Ecto neural progenitor cell (in vitro differentiated cells): ENCODE measurements around the gene DLGAP1.

Experiments used
- DNase-seq: peaks from one replicate; pipeline ENCODE4 v3.0.0-alpha.2; 2018; ENCODE audit warnings: low spot score

DLGAP1 gene

DNA sequence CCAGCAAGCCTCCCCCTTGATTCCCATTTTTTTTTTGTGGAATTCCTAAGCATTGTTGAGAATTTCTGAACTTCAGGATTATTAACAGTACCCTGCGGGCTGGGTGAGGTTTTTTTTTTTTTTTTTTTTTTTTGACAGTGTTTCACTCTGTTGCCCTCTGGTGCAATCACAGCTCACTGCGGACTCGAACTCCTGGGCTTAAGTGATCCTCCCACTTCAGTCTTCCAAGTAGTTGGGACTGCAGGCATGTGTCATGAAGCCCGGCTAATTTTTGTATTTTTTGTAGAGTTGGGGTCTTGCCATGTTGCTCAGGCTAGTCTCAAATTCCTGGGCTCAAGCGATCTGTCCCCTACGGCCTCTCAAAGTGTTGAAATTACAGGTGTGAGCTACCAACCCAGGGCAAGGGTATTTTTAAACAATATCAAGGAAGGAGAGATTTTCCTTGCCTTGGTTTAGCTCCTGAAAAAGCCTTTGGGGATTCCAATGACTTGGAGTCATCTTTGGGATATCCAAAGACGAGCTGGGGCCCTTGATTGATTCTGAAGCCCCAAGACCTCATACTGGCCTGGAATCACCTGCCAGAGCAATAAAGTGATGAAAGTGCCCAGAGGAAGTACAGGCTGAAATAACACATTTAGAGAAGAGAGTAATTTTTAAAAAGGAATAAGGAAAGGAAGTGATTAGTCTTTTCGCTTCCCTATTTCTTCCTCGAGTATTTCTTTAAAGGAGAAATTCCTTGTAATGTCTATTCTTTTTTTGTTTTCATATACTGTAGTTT is 764.9 kb downstream of the DLGAP1 start:
- no peak for DNase-seq

DNA sequence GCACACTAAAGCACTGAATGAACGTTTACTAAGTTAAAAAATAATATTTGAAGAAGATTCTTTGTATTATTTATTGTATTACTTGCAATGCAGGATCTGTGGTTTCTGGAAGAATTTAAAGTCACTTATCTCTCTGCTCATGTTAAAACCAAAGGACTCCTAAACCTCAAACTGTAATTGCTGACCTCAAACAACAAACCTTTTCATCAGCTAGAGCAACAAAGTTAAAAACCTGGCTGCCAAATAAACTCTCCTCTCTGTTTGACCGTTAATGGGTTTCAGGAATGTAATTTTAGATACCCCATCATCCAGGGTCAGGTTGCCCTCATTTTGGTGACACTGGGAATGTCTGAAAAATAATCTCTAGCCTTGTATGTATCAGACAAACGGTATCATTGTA is 766.0 kb downstream of the DLGAP1 start:
- DNase-seq: no peak

DNA sequence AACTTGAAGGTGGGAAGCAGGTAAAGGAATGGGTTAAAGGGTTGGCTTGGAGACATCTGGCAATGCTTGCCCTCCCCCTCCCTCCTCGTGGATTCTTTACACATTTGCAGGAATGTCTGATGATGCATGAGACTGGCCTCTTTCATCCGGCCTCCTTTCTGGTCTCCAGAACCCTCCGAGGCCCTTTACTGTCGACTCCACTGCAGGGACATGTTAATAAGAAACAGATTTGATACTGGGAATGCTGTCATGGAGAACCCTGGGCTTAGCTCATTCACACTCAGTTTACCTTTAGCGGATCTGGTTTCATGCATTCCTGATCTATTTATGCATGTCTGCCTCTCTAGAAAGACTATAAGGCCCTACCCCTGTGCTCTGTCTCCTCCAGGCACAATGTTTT is 766.4 kb downstream of the DLGAP1 start:
- no peak for DNase-seq

DNA sequence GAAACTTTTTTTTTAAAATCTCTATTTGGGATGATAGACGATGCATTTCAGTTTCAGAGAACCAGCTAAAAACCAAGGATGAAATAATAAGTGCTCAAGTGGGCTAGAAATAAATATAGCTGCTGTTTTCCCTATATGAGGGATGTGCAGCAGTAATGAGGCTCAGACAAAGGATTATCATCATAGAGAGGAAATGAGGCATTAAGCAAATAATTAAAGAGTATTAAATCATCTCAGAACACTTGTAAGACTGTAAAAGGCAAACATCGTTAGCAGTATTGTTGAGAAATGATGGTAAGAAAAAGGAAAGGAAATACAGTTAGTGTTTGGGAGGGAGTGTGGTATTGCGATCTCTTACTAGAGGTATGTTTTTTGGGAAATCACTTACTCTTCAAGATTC is 771.6 kb downstream of the DLGAP1 start:
- DNase-seq: no peak

DNA sequence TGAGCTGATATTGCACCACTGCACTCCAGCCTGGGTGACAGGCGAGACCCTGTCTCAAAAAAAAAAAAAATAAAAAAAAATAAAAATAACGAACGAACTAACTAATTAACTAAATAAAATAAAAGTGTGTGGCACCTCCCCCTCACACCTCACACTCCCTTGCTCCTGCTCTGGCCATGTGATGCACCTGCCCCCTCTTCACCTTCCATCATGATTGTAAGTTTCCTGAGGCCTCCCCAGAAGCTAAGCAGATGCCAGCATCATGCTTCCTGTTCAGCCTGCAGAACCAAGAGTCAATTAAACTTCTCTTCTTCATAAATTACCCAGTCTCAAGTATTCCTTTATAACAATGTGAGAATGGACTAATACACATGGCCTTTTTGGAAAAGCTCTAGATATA is 773.0 kb downstream of the DLGAP1 start:
- no peak for DNase-seq

DNA sequence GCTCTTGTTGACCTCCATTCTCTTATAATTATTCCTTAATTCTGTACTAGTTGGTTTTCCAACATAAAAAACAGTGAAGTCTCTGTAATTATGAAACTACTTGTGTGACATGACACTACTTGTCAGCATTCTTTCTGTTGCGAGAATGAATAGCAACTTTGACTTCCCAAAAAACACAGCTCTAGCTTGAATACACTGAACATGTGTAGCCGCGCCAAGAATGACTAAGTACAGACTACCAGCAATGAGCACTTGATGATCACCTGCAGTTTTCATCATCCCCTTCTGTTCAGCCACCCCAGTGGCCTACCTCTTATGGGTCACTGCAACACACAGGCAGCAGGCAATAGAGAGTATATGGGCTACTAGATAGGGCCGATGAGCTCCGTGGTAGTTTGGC is 775.9 kb downstream of the DLGAP1 start:
- no peak for DNase-seq

DNA sequence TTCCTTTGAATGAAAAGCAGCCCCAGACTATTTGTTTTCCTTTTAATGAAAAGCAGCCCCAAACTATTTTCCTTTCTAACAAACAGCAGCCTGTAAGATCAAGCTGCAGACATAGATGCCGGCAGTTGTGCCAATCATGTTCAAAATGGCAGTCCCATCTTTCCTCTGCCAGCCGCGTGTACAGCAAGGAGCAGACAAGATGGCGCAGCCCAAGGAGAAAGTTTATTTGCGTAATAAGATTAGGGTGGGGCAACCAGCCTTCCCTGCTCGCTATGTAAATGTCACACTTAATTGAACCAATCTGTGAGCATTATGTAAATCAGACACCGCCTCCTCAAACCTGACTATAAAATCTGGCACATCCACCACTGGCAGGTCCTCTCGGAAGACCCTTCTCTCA is 779.1 kb downstream of the DLGAP1 start:
- DNase-seq: no peak

DNA sequence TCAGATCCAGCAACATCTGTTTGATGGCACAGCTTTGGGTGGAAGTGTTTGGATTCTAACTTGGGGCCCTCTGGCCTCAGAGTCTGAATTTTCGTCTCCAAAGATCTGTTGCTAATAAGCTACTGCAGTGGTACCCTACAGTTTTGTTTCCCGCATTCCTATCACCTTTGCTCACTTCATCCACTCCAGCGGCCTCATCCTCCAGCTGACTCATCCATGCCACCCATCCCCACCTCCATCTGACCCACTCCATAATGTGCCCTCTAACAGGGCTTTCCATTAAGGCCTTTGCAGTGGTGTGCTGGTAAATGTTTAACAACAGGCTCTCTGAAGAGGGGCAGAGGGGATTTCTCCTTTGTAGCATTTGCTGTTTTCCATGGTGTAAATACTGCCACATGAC is 779.7 kb downstream of the DLGAP1 start:
- no peak for DNase-seq

DNA sequence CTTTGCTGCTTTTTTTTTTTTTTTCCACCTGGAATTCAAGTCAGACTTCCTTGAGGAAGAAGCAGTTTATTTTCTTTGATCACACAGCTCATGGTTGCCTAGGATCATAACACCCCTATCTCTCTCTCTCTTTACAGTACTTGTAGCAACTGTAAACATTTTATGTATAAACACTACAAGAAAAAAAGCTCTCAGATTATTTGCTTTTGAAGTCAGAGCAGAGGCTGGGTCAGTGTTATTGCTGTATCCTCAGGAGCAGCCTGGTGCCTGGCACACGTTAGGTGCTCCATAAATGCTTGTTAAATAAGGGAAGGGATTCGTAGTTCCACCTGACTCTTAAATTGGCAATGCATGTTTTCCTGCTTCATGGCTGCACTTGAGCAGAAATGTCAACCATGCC is 783.9 kb downstream of the DLGAP1 start:
- no peak for DNase-seq

DNA sequence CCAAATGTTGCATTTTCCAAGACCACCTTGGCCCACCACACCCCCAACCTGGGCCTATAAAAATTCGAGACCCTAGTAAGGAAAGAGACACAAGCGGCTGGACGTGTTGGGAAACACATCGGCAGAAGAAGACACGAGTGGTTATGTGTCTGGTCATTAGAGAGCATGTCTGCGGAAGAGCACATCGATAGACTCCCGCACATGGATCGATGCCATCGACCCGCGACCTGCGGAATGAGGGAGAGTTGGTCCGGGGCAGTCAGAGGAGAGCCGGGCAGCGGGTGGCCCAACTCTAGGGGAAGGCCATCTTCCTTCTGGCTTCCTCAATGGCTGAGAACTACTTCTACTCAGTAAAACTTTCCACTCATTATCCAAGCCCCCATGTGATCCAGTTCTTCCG is 785.7 kb downstream of the DLGAP1 start:
- DNase-seq: no peak

DNA sequence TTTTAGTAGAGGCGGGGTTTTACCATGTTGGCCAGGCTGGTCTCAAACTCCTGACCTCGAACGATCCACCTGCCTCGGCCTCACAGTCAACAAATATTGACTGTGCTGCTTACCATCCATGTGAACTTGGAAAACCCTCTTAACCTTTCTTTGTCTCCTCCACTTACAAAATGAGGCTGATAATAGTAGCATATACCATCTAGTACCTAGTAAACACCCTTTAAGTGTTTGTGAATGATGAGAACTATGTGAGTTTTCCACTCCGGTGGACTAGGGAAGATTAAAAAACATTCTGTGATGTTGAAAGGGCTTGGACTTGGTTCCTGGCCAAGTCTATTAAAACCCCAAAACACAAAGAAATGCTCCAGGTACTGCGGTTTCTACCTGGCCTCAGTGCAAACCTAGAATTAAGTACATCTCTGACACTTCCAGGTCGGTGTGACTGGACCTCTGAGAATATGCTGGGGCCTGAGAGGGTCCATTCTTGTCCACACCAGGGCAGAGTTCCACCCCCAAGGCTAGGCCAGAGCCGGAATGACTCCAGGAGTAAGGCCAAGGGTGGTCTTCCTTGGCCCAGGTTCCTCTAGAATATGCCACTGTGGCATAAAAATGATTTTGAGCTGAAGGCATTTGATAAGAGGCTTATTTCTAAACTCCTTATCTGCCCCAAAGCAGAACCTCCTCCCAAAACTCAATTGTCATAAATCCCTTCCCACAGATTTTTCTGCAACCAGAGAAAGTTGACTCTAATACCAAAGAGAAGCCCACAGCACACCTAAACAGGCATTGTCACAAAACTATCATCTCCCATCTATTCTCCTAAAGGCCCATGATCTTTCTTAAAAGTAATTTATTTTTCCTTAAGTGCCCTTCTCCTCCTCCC is 787.6 kb downstream of the DLGAP1 start:
- no peak for DNase-seq

DNA sequence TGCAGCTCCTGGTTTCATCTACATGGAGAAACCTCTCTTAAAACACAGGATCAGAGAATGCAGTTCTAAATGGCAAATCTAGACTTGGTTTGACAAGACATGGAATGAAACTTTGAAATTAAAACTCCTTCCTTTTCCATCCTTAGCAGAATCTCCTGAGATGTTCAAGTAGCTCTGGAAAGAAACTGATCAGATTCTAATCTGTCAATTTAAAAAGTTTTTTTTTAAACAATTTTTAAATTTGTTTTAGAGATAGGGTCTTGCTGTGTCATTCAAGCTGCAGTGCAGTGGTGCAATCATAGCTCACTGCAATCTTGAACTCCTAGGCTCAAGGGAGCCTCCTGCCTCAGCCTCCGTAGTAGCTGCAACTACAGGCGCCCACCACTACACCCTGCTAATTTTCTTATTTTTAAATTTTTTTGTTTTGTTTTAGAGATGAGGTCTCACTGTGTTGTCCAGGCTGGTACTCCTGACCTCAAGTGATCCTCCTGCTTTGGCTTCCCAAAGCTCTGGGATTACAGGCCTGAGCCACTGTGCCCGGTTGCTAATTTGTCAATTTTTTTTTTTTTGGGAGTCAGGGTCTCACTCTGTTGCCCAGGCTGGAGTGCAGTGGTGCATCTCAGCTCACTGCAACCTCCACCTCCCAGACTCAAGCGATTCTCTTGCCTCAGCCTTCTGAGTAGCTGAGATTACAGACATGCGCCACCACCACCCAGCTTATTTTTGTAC is 788.4 kb downstream of the DLGAP1 start:
- no peak for DNase-seq

DNA sequence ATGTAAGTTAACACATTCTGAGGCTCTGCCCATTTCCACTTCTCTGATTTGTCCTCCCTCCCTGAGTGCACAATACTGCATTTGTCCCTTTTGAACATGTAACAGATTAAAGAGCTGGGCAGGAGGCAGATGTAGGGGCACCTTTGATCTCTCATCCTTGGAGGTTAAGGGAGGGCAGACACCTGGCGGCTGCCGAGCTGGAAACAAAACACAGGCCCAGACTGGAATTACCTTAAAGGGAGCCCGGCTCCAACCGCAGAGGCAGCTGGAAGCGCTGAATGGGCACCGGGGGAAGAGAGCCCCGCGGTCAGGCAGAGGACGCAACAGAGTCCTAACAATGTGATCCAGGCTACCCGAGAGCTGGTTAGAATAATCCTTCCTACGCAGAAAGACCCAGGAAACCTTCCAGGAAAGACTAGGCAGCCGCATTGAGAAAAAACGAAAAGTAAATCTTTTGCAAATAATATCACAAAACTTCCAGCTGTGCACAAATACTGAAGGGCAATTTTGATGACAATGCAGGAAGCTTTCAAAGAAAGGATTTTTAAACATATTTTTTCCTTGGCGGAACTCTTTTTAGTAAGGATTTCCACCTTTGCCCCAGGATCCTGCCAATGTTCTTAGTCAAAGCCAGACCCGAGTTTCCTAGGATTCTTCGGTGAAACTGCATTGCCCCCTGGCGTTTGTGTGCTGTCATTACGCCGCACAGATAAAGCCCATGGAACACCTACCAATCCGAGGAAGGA is 789.2 kb downstream of the DLGAP1 start:
- peak; percentile 84 for DNase-seq

DNA sequence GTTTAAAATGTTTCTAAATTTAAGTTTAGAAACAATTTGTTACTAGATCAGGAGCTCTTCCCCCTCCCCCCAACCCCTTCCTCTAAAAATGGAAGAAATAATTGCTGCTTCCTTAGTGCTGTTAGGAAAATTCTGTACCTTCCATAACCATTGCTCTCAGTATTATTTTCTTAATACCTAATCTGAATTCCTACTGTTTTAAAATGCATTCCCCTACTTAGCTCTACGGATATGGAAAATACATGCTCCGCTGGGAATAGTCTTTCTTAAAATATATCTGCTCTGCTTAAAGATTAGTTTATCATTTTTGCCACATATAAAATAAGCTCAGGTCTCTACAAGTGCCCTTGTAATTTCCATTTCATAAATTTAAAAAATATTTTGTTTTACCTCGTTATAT is 789.9 kb downstream of the DLGAP1 start:
- DNase-seq: no peak

DNA sequence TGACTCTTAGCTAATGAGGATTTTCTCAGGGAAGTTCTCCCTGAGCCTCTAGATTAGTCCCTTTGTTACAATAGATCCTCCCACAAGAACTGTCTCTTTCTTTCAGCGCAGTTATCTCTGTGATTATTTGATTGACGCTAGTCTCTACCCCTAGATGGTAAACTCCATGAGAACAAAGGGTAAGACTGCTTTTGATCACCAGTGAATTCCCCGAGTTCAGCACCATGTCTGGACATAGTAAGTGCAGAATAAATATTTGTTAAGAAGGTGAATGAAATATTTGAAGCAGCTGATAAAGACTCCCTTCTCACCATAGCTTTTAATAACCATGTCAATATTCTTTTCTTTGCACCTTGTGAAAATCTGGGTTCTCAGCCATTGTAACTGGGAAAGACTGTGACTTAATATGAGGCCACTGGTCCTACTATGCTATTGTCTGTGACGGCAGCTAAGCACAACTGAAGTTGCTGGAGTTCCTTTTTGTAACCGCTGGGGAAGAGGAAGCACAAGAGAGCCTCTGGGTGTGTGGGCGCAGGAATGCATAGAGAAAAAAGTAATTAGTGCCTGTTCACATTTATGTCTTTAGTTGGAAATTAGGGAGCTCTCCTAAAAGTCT is 790.4 kb downstream of the DLGAP1 start:
- DNase-seq: no peak

DNA sequence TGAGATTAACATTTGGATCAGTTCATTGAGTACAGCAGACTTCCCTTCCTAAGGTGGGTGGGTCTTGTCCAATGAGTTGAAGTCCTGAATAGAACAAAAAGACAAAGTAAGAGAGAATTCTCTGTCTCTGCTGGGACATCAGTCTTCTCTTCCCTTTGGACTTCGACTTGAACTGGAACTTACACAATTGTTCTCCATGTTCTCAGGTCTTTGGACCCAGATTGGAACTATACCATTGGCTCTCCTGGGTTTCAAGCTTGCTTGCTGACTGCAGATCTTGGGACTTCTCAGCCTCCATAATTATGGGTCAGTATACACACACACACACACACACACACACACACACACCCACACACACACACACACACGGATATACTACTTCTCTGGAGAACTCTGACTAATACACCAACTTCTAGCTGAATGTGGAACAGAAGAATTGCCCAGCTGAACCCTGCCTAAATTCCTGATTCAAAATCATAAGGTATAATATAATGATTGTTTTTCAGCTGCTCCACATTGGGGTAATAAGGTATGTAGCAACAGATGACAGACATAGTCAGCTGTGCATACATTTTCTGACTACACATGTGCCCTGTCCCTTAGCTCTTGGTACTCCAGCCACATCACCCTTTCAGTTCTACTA is 791.1 kb downstream of the DLGAP1 start:
- DNase-seq: no peak

DNA sequence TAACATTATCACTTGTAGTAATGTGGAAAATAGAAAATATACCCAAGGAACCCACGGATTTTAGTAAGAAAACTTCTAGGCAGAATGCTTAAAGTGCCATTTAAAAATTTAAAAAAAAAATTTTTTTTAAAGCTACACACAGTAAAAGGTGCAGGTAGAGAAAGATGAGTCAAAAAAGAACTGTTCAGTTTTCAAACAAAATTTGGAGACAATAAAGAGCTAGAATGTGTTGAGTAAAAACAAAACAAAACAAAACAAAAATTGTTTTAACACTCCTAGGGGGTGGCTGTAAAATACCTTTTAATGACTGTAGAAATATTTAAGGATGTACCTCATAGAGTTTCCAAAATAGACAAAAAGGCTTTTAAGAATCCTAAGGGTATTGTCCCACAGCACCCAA is 793.1 kb downstream of the DLGAP1 start:
- DNase-seq: no peak

DNA sequence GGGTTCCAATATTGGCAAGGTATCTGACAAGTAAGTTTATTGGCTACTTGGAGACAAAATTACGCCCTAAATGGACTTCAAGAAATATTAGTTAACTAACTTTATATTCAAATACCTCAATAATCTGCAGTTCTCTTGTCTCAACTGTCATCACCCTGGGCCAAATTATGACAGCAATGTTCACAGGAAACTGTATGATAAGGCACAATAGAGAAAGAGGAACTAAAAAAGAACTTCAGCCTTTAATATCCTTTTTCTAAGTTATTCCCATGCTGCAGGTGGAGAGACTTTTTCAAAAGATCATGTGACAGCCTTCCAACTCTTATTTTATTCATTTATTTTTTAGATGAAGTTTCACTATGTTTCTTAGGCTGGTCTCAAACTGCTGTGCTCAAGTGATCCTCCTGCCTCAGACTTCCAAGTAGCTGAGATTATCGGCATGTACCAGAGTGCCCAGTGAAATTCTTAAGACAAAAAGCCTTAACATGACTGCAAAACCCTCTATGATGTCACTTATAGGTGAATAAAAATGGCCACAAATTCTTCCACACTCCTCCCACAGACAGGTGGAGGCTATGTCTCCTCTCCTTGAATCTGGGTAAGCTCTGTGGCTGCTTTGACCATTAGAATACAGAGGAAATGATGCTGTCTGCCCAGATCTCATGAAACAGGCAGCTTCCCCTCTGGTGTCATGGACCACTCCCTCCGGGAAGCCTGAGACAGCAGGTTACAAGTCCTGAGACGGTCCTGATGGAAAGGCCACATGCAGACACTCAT is 794.2 kb downstream of the DLGAP1 start:
- DNase-seq: no peak

DNA sequence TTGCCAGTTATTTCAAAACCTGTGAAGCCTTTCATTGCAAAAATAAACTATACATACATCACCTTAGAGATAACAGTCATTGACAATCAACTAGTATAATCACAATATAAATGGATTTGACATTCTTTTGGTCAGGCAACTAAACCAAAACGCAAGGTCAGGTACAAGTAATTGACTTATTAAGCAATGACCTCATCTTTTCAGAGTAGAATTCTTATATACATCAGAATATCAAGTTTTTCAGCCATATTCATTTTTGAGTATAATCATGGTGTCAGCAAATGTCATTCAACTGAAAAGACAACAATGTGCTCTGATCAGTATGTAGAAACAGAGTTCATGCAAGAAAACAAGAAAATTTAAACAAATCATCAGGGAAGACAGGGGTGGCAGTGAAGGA is 796.6 kb downstream of the DLGAP1 start:
- no peak for DNase-seq
